AG09309 (cell line): ENCODE data around the gene LAMA2.
A peak's percentile ranks its signal among the peaks of the same experiment; 100 is the strongest.

Experiments
- DNase-seq: peaks from one replicate; pipeline ENCODE4 v3.0.0-alpha.2; 2010; ENCODE audit warnings: low read depth
- H3K4me3 ChIP-seq: 2 replicates; pipeline ENCODE4 v1.5.1; 2011; ENCODE audit warnings: mild to moderate bottlenecking, low read depth, low read length, moderate library complexity; ENCODE audit not compliant: control insufficient read depth
- TF ChIP-seq, protein P1 (sequence below): IDR thresholded peaks from 2 replicates; pipeline ENCODE4 v1.5.1; 2011; ENCODE audit warnings: mild to moderate bottlenecking, low read depth, low read length, inconsistent platforms; ENCODE audit not compliant: insufficient read depth, control insufficient read depth; ENCODE audit errors: missing control alignments

Gene LAMA2

DNA sequence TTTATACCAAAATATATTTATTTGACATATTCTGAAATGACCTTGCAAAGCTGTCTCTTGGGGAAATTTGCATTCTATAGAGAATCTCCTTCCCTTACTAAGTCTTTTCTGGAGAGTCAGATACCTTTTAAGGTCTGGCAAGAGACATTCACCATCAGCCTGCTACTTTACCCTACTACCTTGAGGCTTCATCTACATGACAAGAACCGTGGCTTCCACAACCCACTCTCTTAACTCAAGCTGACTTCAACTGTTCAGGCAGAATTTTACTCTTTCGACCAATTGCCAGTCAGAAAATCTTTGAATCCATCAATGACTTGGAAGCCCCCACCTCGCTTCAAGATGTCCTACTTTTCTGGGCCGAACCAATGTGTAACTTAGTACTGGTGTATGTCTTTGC, 314.2 kb downstream of the LAMA2 start:
- H3K4me3 ChIP-seq = no peak overlapping the region
- TF ChIP-seq, protein P1, sequence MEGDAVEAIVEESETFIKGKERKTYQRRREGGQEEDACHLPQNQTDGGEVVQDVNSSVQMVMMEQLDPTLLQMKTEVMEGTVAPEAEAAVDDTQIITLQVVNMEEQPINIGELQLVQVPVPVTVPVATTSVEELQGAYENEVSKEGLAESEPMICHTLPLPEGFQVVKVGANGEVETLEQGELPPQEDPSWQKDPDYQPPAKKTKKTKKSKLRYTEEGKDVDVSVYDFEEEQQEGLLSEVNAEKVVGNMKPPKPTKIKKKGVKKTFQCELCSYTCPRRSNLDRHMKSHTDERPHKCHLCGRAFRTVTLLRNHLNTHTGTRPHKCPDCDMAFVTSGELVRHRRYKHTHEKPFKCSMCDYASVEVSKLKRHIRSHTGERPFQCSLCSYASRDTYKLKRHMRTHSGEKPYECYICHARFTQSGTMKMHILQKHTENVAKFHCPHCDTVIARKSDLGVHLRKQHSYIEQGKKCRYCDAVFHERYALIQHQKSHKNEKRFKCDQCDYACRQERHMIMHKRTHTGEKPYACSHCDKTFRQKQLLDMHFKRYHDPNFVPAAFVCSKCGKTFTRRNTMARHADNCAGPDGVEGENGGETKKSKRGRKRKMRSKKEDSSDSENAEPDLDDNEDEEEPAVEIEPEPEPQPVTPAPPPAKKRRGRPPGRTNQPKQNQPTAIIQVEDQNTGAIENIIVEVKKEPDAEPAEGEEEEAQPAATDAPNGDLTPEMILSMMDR = no peak
- DNase-seq = no peak

DNA sequence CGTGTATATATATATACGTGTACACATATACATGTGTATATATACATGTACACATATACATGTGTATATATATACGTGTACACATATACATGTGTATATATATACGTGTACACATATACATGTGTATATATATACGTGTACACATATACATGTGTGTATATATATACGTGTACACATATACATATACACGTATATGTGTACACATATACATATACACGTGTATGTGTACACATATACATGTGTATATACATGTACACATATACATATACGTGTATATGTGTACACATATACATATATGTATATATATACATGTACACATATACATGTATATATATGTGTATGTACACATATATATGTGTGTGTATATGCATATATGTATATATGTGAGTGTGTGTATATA, 317.2 kb downstream of the LAMA2 start:
- no peak for DNase-seq
- H3K4me3 ChIP-seq = no peak overlapping the region
- TF ChIP-seq, protein P1 = no peak

DNA sequence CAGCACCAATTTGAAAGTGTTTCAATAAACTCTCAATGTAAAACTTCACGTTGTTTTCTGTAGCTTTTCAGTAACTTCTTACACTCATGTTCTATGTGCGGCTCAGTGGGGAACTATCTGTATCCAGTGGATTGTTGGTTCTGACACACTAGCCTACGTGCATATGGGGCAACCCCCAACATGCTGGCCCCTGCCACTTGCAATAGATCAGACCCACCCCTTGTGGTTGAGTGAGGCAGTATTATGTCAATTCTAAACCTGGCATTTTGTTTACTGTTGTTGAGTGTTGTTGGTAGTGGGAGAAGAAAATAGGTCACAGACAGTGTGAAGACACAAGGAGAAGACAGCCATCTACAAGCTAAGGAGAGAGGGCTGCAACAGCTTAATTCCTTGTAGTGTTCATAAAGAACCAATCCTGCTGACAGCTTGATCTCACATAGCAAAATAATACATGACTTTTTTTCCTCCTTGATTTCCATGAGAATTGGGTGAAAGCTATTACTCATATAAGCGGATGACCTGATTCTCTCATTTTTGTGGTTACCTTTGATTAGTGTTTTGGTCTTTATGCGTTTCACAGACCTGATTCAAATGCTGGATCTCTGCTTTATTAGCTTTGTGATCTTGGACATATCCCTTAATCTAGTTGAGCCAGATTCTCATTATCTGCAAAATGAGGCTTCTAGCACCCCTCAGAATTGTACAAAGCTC, 320.4 kb downstream of the LAMA2 start:
- H3K4me3 ChIP-seq = no peak overlapping the region
- TF ChIP-seq, protein P1 = no peak
- DNase-seq = peak; percentile 52

DNA sequence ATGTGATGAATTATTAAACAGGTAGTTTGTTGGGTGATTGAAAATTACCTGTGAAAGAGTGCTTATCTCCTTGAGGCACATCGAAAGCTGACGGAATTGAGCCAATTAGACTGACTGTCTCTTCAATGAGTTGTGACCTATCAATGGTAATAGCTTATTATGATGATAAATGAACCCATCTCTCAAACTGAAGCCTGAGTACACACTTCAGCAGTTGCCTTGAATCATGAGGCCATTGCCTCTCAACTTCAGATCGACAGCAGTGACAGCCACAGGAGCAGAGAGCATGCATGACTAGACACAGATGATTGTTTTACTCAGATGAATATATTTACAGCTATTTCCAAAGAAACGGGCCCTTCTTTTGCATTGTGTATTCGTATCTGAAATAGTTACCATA, 323.9 kb downstream of the LAMA2 start:
- H3K4me3 ChIP-seq = no peak overlapping the region
- DNase-seq = no peak
- TF ChIP-seq, protein P1 = no peak

- DNase-seq = no peak
- H3K4me3 ChIP-seq = no peak overlapping the region
- TF ChIP-seq, protein P1 = no peak
These were observed 324.9 kb downstream of the LAMA2 start for GRCh38 chr6:129207832-129208231.

GRCh38 chr6:129208415-129209034, 325.6 kb downstream of the LAMA2 start:
- TF ChIP-seq, protein P1 = no peak
- H3K4me3 ChIP-seq = no peak overlapping the region

More at GRCh38 chr6:129208415-129209034, 325.6 kb downstream of the LAMA2 start:
- no peak for DNase-seq
